ENCODE results near the gene OTUD7B. TPM values are rescaled to one million over a fixed set of nuclear protein-coding genes. Genes with fewer than 3 reads are reported as not detected.

OTUD7B gene
- total RNA-seq, 1 experiment from 2014 or later, result 11.5 TPM

GRCh38 chr1:150051089-150051373 lies 40.5 kb upstream of the OTUD7B start:
- Histone ChIP-seq H3K27ac (ENCODE audit: low read length) (no peak overlapping the region), H3K4me1 (ENCODE audit: insufficient read depth, low read length) (peaks cover 12% of the 10 kb centered on the region), H3K9ac (ENCODE audit: low read length) (no peak overlapping the region), H3F3A (ENCODE audit: low read length, unreplicated experiment) (no peaks in the 10 kb centered on the region), H3K27me3 (ENCODE audit: low read length) (no peaks in the 10 kb centered on the region), H3K4me3 (ENCODE audit: low read length) (no peak overlapping the region), H3K4me2 (ENCODE audit: low read length) (no peak overlapping the region), H3K9me3 (ENCODE audit: low read length) (no peaks in the 10 kb centered on the region), H2AFZ (ENCODE audit: low read length) (no peak overlapping the region), H3K36me3 (ENCODE audit: low read depth, low read length) (no peaks in the 10 kb centered on the region), H4K20me1 (ENCODE audit: low read length) (no peaks in the 10 kb centered on the region), H3K9me2 (replicated peaks; ENCODE audit: low read length) (no peaks in the 10 kb centered on the region), H3K79me2 (ENCODE audit: low read length) (no peaks in the 10 kb centered on the region)
- ATAC-seq (no peak), DNase-seq (no peak)
- CTCF ChIA-PET, result interaction anchor here (0.6 to 1.0 kb wide), 2 partner anchors 55 to 113 kb away, joined by 3 to 5 read pairs; no protein-coding TSS in a partner anchor
- no TSS peak for BruUV-seq (replicated peaks)
- POLR2A ChIA-PET (ENCODE audit: unreplicated experiment), result no interaction called here
- TF ChIP-seq EZH2phosphoT487 (IDR thresholded peaks at IDR 0.05; ENCODE audit: borderline replicate concordance, low read length), result no peak
- no peak for TF ChIP-seq CTCF (conservative IDR thresholded peaks at IDR 0.05; ENCODE audit: low read depth, low read length)
- no peak for TF ChIP-seq EZH2 (IDR thresholded peaks at IDR 0.05; ENCODE audit: low read length, unreplicated experiment)
- intact Hi-C loops (cut with micrococcal nuclease), result loop anchor here (2.0 to 5.0 kb wide), 2 partner anchors 40 to 54 kb away; partner anchors contain the start of gene OTUD7B

GRCh38 chr1:150049926-150050325 lies 39.4 kb upstream of the OTUD7B start:
- Histone ChIP-seq H3F3A (ENCODE audit: low read length, unreplicated experiment) (no peaks in the 10 kb centered on the region), H3K79me2 (ENCODE audit: low read length) (no peaks in the 10 kb centered on the region), H3K27me3 (ENCODE audit: low read length) (no peaks in the 10 kb centered on the region), H3K9me2 (replicated peaks; ENCODE audit: low read length) (no peaks in the 10 kb centered on the region), H3K4me1 (ENCODE audit: insufficient read depth, low read length) (peaks cover 12% of the 10 kb centered on the region), H3K36me3 (ENCODE audit: low read depth, low read length) (no peaks in the 10 kb centered on the region), H3K4me3 (ENCODE audit: low read length) (no peak overlapping the region), H3K9ac (ENCODE audit: low read length) (no peak overlapping the region), H3K27ac (ENCODE audit: low read length) (no peak overlapping the region), H3K4me2 (ENCODE audit: low read length) (no peak overlapping the region), H2AFZ (ENCODE audit: low read length) (no peak overlapping the region), H3K9me3 (ENCODE audit: low read length) (no peaks in the 10 kb centered on the region), H4K20me1 (ENCODE audit: low read length) (no peaks in the 10 kb centered on the region)
- DNase-seq (no peak), ATAC-seq (no peak)
- CTCF ChIA-PET, result interaction anchor here (0.6 to 1.0 kb wide), 5 partner anchors 54 to 163 kb away, joined by 3 read pairs; no protein-coding TSS in a partner anchor
- POLR2A ChIA-PET (ENCODE audit: unreplicated experiment), result no interaction called here
- intact Hi-C loops (cut with micrococcal nuclease), result loop anchor here (1.0 to 5.0 kb wide), 4 partner anchors 39 to 162 kb away; partner anchors contain the start of gene OTUD7B
- TF ChIP-seq CTCF (conservative IDR thresholded peaks at IDR 0.05; ENCODE audit: low read depth, low read length) (no peak), EZH2 (IDR thresholded peaks at IDR 0.05; ENCODE audit: low read length, unreplicated experiment) (no peak), EZH2phosphoT487 (IDR thresholded peaks at IDR 0.05; ENCODE audit: borderline replicate concordance, low read length) (no peak)
- no TSS peak for BruUV-seq (replicated peaks)

GRCh38 chr1:150034336-150034735 lies 23.8 kb upstream of the OTUD7B start:
- Histone ChIP-seq H3K4me2 (ENCODE audit: low read length) (no peak overlapping the region), H3K4me1 (ENCODE audit: insufficient read depth, low read length) (no peaks in the 10 kb centered on the region), H3F3A (ENCODE audit: low read length, unreplicated experiment) (no peaks in the 10 kb centered on the region), H3K9me3 (ENCODE audit: low read length) (no peaks in the 10 kb centered on the region), H3K9ac (ENCODE audit: low read length) (no peak overlapping the region), H4K20me1 (ENCODE audit: low read length) (no peaks in the 10 kb centered on the region), H3K27me3 (ENCODE audit: low read length) (no peaks in the 10 kb centered on the region), H3K9me2 (replicated peaks; ENCODE audit: low read length) (no peaks in the 10 kb centered on the region), H3K4me3 (ENCODE audit: low read length) (no peak overlapping the region), H3K27ac (ENCODE audit: low read length) (no peak overlapping the region), H2AFZ (ENCODE audit: low read length) (no peak overlapping the region), H3K36me3 (ENCODE audit: low read depth, low read length) (no peaks in the 10 kb centered on the region), H3K79me2 (ENCODE audit: low read length) (no peaks in the 10 kb centered on the region)
- intact Hi-C loops (cut with micrococcal nuclease), result no loop called here
- TF ChIP-seq EZH2 (IDR thresholded peaks at IDR 0.05; ENCODE audit: low read length, unreplicated experiment) (no peak), EZH2phosphoT487 (IDR thresholded peaks at IDR 0.05; ENCODE audit: borderline replicate concordance, low read length) (no peak), CTCF (conservative IDR thresholded peaks at IDR 0.05; ENCODE audit: low read depth, low read length) (no peak)
- no peak for ATAC-seq
- no peak for DNase-seq
- POLR2A ChIA-PET (ENCODE audit: unreplicated experiment), result no interaction called here
- no TSS peak for BruUV-seq (replicated peaks)
- CTCF ChIA-PET, result no interaction called here

All from PC-3 (cell line).